ENCODE measurements around the gene KCNK7. TPM values are rescaled to one million over a fixed set of nuclear protein-coding genes. Genes with fewer than 3 reads are reported as not detected.

The KCNK7 gene
- total RNA-seq, 1 experiment from 2014 or later, result 1.8 TPM

DNA sequence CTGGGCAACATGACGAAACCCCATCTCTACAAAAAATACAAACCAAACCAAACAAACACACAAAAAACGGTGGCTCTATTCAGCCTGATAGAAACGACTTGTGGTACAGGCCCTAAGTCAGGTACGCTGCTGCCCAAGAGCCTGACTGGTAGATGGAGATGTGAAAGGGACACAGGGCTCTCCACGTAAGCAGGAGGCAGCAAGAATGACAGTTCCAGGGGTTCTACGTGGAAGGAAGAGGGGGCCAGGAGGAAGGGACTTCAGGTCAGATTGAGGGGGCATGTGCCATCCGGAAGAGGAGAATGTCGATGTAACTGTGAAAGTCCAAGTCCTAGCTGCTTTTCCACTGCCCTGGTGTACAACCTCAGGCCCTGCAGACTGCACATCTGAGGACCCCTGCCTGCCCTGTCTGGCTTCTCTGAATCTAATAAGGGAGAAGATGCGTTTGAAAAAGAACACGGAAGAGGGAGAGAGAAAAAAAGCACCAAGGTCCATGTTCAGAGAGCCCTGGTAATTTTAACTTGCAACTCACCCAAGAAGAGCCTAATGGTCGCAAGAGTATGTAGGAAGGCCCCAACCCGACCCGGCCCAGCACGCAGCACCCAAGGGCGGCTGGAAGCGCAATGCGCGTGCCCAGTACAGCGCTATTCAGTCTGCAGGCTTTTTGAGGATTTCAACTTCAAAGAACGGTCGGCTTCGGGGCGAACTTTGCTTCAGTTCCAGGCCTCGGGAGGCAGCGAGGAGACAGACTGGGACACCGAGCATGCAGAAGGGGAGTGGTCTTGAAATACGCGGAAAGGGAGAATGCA is 26.2 kb downstream of the KCNK7 start:
- Histone ChIP-seq H2BK20ac (ENCODE audit: low read depth, low read length, poor library complexity, severe bottlenecking) (no peak overlapping the region), H3K9me3 (ENCODE audit: control insufficient read depth, low read depth, low read length) (no peaks in the 10 kb centered on the region), H3K27me3 (ENCODE audit: insufficient read depth, low read length) (no peaks in the 10 kb centered on the region; the same call in 1 of the 2 replicates), H3K79me1 (ENCODE audit: insufficient read depth, low read depth, low read length, poor library complexity, severe bottlenecking) (peaks cover 4% of the 10 kb centered on the region), H3K4me1 (ENCODE audit: insufficient read depth, low read length) (no peaks in the 10 kb centered on the region; the same call in 1 of the 2 replicates), H3K4me2 (ENCODE audit: insufficient read depth, insufficient read length, low read length) (peak overlapping the region; percentile 78), H4K91ac (ENCODE audit: insufficient read length, low read depth, low read length) (no peak overlapping the region), H3K23me2 (ENCODE audit: insufficient read length, low read depth, low read length, poor library complexity, severe bottlenecking) (peaks cover 19% of the 10 kb centered on the region), H3T11ph (ENCODE audit: low read length) (no peak overlapping the region), H2AK5ac (ENCODE audit: insufficient read length, low read length) (no peak overlapping the region), H3K56ac (ENCODE audit: insufficient read length, low read depth, low read length) (no peak overlapping the region), H4K8ac (replicated peaks; ENCODE audit: insufficient read length, low read depth, low read length) (no peak overlapping the region), H3K79me2 (ENCODE audit: insufficient read depth, low read length) (no peaks in the 10 kb centered on the region; the same call in 1 of the 2 replicates), H2BK12ac (ENCODE audit: insufficient read length, low read depth, low read length) (no peak overlapping the region), H3K23ac (ENCODE audit: insufficient read length, low read depth, low read length) (no peak overlapping the region), H3K14ac (ENCODE audit: insufficient read depth, low read length) (no peak overlapping the region), H2BK5ac (ENCODE audit: insufficient read length, low read length) (no peak overlapping the region), H4K5ac (ENCODE audit: insufficient read length, low read depth, low read length) (no peak overlapping the region), H3K18ac (ENCODE audit: insufficient read length, low read depth, low read length) (peak overlapping the region; percentile 7), H2BK15ac (ENCODE audit: low read depth, low read length) (no peak overlapping the region), H2BK120ac (ENCODE audit: low read depth, low read length, poor library complexity, severe bottlenecking) (no peak overlapping the region), H3K9ac (ENCODE audit: extremely low read depth, insufficient read length, low read length) (peak overlapping the region; percentile 20), H3K4ac (ENCODE audit: low read depth, low read length) (no peak overlapping the region), H4K20me1 (ENCODE audit: control insufficient read depth, insufficient read depth, insufficient read length) (no peaks in the 10 kb centered on the region), H3K27ac (ENCODE audit: insufficient read length, low read depth, low read length) (no peak overlapping the region), H2AFZ (ENCODE audit: low read length) (no peak overlapping the region)
- Mint-ChIP-seq H3K4me1 (peaks cover 23 to 37% of the 10 kb centered on the region in 2 experiments), H3K4me3 (peak overlapping the region; percentile 99), H3K36me3 (ENCODE audit: insufficient read depth in 1 of 3, low read depth in 3 of 3) (peaks cover 6 to 14% (median 9%) of the 10 kb centered on the region in 3 experiments; a peak in 6 of 7 replicates), H3K27ac (peak overlapping the region; percentile 14 to 98 (median 95); a peak in 6 of 7 replicates), H3K9me3 (no peaks in the 10 kb centered on the region; a peak in 1 of 5 replicates), H3K27me3 (ENCODE audit: low read depth) (no peaks in the 10 kb centered on the region; the same call in 1 of the 2 replicates)
- no CpG with 5 or more reads among the region's 28 CpGs for WGBS (ENCODE audit: extremely low coverage, insufficient read length, low lambda C conversion rate)
- no peak for DNase-seq
- TF ChIP-seq, protein P1, sequence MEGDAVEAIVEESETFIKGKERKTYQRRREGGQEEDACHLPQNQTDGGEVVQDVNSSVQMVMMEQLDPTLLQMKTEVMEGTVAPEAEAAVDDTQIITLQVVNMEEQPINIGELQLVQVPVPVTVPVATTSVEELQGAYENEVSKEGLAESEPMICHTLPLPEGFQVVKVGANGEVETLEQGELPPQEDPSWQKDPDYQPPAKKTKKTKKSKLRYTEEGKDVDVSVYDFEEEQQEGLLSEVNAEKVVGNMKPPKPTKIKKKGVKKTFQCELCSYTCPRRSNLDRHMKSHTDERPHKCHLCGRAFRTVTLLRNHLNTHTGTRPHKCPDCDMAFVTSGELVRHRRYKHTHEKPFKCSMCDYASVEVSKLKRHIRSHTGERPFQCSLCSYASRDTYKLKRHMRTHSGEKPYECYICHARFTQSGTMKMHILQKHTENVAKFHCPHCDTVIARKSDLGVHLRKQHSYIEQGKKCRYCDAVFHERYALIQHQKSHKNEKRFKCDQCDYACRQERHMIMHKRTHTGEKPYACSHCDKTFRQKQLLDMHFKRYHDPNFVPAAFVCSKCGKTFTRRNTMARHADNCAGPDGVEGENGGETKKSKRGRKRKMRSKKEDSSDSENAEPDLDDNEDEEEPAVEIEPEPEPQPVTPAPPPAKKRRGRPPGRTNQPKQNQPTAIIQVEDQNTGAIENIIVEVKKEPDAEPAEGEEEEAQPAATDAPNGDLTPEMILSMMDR (conservative IDR thresholded peaks at IDR 0.05), result no peak
